NCI-H2227 (cell line): ENCODE results near the gene SMIM41.

Experiments used
- DNase-seq: peaks from one replicate; lab custom pipeline; 2025; ENCODE audit not compliant: unreplicated experiment; lab: John Stamatoyannopoulos, UW

SMIM41 gene

GRCh38 chr12:52145228-52146088, 66.0 kb downstream of the SMIM41 start:
- no peak for DNase-seq

DNA sequence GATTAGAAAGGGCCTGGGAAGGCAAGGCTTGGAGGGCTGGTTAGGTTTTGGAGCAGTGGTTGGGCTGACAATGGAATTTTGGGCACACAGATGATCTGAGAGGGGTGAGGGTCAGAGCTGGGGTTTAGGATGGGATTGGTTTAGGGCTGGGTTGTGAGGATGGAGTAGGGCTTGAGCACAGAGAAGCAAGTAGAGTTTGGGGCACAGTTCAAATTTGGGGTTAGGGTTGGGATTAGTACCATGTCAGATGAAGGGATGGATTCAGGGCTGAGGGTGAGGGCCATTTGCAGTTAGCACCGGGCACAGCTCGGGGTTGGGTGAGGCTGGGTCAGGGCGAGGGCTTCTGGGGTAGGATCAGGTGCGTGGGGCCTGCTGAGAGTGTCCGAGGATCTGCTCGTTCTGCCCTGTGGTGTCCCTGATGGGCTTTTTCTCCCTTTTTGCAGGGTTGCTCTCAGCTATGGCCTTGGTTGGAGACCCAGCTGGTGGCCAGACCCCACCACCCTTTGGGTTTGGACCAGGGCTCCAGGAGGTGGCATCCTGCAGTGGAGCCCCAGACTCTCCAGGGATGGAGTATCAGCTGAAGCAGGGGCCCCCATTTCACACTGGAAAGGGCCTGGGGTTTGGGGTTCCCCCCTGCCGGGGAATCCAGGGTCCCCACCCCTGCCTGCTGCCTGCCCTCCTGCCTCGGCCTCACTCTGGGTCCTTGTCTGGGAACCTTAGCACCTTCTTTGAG, 66.8 kb downstream of the SMIM41 start:
- no peak for DNase-seq

DNA sequence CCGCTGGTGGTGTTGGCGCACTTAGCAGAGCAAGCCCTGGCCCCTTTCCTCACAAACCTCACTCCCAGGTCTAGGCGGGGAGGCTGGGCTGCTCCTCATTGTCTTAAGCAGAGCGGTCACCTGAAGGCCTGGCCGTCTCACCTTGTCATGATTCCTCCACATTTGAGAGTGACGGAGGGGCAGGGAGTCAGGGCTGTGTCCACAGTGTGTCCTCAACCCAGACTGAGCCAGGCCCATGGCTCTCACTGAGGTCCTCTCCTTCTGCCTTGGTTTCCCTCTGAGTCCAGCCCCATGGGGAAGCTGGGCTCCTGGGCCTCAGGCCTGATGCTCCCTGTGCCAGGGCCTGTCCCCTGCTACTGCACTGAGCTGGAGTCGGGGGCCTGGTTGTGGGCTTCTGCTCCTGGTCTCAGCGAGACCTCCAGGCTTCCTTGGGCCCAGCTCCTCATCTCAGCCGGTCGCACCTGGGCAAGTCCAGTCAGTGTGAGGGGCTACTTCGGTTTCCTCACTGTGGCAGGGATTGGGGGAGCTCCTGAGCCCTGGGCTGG, 67.4 kb downstream of the SMIM41 start:
- DNase-seq = no peak

- DNase-seq = no peak
Observed at GRCh38 chr12:52147367-52147963, 68.0 kb downstream of the SMIM41 start.

DNA sequence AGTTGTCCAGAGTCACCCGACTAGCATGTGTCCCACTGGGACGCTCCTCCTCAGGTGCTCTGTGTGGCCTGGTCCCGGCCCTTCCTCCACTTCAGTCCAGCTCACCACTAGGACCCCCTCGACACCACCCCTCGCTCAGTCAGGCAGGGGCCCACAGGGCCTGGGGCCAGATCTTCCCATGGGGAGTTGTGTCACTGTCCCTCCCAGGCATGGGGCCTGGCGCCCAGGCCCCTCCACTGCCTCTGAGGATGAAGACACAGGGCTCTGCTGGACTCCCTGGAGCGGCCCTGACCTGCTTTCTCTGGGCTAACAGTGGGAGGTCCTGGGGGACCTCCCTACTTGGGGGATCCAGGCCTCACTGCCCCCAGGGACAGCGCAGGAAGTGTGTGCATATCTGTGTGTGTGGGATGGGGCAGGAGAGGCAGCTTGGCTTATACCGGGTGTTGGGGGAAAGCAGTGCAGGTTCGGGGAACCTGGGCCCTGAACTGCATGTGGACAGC, 68.5 kb downstream of the SMIM41 start:
- no peak for DNase-seq

GRCh38 chr12:52148464-52149181, 69.1 kb downstream of the SMIM41 start:
- DNase-seq = no peak

- DNase-seq = no peak
Observed at GRCh38 chr12:52149182-52149641, 69.7 kb downstream of the SMIM41 start.

DNA sequence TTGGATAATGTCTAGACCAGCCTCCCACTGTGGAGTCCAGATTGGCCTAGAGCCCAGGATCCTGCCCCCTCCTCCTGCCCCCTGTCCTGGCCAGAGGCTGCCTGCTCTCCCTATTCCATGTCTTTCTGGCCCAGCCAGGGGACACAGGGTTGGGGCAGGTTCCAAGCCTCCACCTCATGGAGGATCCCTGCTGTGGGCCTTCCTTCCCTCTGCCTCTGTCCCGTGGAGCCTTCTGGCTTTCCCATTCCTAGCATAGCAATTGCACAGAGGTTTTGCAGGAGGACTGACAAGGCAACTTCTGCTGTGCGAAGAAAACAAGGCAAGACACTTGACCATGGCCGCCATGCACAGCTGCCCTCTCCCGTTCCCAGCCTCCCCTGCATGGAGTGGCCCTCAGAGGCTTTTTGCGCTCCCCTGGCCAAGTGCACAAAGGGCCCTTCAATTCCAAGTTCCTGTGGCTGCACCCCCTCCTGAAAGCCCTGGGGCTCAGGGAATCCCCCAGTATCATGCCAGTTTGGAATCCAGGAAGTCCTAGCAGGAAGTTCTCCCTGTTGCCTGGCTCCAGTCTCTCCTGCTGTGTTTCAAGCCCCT, 70.2 kb downstream of the SMIM41 start:
- no peak for DNase-seq

DNA sequence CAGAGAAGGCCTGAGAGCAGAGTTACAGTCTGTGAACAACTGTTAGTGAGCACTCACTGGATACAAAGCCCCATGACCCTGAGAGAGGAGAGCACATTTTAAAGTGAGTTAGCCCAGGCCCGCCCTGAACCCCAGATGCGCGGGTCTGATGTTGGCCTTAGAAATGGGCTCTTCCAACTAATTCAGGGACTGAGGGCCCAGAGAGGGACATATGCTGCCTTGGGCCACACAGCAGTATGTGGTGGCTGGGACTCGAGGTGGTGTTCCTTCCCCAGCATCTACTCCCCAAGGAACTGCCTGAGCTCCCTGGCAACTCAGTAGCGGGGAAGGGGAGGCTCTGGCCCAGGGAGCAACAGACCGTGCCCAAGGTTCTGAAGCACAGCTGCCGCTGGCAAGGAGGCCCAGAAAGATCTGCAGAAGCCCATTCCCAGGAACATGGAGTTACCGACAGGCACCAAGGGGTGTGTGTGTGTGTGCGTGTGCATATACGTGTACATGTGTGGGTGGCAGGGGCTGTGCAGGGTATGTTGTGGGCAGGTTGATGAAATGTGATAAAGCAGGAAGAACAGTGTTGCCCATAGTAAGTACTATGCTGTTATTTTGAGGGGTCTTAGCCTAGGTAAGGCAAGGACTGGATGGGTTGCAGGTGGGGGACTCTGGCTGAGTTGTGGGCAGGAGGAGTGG, 71.8 kb downstream of the SMIM41 start:
- no peak for DNase-seq

- peak; percentile 61 for DNase-seq
Observed at GRCh38 chr12:52151837-52152783, 72.6 kb downstream of the SMIM41 start.

DNA sequence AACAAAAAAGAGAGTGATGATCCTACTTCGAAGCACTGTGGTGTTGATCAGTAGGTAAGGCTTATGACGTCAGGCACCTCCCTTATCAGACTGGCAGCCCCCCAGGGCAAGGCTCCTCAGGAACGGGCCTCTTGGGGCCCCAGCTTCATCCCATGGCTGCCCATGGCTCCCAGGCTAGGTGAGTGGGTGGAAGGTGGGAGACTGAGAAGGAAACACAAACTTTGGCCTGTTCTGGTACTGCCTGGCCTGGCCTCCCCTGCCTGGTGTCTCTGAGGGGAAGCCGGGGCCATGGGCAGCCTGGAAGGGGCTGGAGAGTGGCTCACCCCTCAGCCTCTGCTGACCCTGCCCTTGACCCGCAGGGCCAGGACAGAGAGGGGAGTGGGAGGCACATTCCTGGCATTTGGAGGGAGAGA, 73.4 kb downstream of the SMIM41 start:
- no peak for DNase-seq

DNA sequence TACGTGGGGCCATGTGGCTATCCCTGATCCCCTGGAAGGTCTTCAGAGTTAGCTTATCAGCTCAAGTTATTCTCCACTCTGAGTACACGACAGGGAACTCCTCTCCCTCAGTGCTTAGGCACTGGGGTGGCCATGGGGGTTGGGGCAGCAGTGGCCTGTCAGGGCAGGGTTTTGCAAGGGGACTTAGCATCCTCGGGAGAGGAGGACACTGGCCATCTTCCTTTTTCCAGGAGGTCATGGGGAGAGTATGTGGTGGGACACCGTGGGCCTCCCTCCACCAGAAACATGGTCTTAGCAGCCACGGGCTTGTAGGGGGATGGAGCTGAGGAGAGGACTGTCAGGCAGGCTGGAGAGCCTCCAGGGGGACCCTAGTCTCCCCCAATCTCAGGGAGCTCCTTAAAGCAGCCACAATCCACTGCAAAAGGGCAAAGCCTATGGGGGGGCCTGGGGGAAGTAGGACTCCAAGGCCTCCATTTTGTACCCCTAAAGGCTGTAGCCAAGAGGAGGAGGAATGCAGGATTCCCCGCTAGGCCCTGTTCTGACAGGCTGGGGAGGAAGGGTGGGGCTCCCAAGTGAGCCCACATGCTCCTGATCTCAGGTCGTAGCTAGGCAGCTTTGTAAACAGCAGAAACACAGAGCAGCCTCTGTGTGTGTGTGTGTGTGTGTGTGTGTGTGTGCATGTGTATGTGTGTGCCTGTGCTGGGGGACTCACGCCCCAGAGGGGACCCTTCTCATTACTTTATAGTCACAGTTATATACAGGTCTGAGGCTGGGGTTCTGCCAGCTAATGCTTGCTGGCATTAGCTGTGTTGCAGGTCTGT, 75.8 kb downstream of the SMIM41 start:
- no peak for DNase-seq

GRCh38 chr12:52156311-52156710, 76.8 kb downstream of the SMIM41 start:
- no peak for DNase-seq

DNA sequence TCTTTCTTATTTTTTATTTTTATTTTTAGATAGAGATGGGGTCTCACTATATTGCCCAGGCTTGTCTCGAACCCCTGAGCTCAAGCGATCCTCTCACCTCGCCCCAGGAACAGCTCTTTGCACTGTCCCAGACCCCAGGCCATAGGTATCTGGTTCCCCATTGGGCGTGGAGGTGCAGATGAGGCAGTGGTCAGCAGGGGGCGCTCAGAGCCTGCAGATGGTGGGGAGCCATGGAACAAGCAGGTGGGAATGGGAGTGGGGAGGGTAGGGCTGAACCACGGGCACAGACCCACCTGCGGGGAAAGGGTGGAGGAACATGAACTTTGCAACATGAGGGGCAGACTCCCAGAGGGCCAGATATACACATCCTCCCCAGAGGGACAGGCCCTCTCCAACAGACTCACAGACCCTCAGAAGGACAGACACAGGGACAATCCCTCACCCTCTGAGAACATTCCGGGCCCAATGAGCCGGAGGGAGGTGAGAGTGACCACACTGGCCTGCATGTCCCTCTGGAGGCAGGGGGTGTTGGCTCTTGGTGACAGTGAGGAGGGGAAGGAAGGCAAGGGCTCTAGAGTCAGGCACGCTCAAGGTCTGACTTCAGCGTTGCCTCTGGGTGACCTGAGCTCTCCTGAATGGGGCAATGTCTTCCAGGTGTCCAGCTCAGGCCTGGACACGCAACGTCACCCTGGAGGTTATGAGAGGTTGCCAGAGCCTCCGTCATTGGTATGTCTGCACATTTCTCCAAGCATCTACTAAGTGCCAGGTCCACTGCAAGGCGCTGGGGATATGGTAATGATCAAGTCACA, 77.5 kb downstream of the SMIM41 start:
- DNase-seq = peak; percentile 74

- no peak for DNase-seq
Observed at GRCh38 chr12:52157566-52158150, 78.2 kb downstream of the SMIM41 start.
